Central memory CD8-positive, alpha-beta T cell (primary cell): ENCODE results near the gene C12orf57.
"Not testable (repeated sequence)": the region's sequence is repeated elsewhere in the genome, so short reads cannot be mapped to it uniquely, and the experiment has no call there.

ENCODE experiments used
- ATAC-seq: fragments of 150-1000 bp; cut with Tn5 transposase; replicated peaks from 2 replicates; pipeline ENCODE4 v1.10.0; 2022; ENCODE audit warnings: mild to moderate bottlenecking, moderate FRiP score, moderate number of reproducible peaks; ENCODE audit not compliant: poor library complexity, severe bottlenecking; ENCODE audit errors: extremely low read depth
- DNase-seq, 2 donors: peaks; one replicate each; pipeline ENCODE4 v3.0.0; 2021; ENCODE audit warnings: low spot score in 2 of 2
- H3K27ac Mint-ChIP-seq: one replicate; pipeline ENCODE4 v1.8.0; 2022; ENCODE audit warnings: low read depth, mild to moderate bottlenecking, moderate library complexity, mixed read lengths
- H3K27me3 Mint-ChIP-seq: one replicate; pipeline ENCODE4 v1.8.0; 2022; ENCODE audit warnings: mixed read lengths
- H3K36me3 Mint-ChIP-seq: one replicate; pipeline ENCODE4 v1.8.0; 2022; ENCODE audit warnings: mild to moderate bottlenecking, moderate library complexity, mixed read lengths; ENCODE audit not compliant: insufficient read depth
- H3K4me1 Mint-ChIP-seq: one replicate; pipeline ENCODE4 v1.8.0; 2022; ENCODE audit warnings: mixed read lengths
- H3K4me3 Mint-ChIP-seq: one replicate; pipeline ENCODE4 v1.8.0; 2022; ENCODE audit warnings: mild to moderate bottlenecking, moderate library complexity, mixed read lengths
- H3K9me3 Mint-ChIP-seq: one replicate; pipeline ENCODE4 v1.8.0; 2022; ENCODE audit warnings: mixed read lengths

Gene C12orf57

GRCh38 chr12:6943722-6944380 is at the start of gene C12orf57, which contains the start of gene RNU7-1:
C12orf57 (plus strand) TSS chr12:6944022; CDS start chr12:6944122, 100 bp downstream.
RNU7-1 (plus strand) TSS chr12:6943816.
- Mint-ChIP-seq H3K27ac (peak within 1 kb of the TSS; percentile 99), H3K4me3 (peak within 1 kb of the TSS; percentile 98), H3K4me1 (peaks cover 70% of the 10 kb centered on the region), H3K27me3 (no peaks in the 10 kb centered on the region), H3K9me3 (no peaks in the 10 kb centered on the region), H3K36me3 (peaks cover 26% of the 10 kb centered on the region)
- DNase-seq = peak in 1 of 2 donors; percentile 69
- ATAC-seq = peak; percentile 69

- no peak for DNase-seq
- ATAC-seq = no peak
- H3K9me3 Mint-ChIP-seq = no peaks in the 10 kb centered on the region
- peaks cover 2% of the 10 kb centered on the region for H3K36me3 Mint-ChIP-seq
- H3K4me3 Mint-ChIP-seq = no peak overlapping the region
- H3K4me1 Mint-ChIP-seq = peaks cover 7% of the 10 kb centered on the region
- no peaks in the 10 kb centered on the region for H3K27me3 Mint-ChIP-seq
- H3K27ac Mint-ChIP-seq = no peak overlapping the region
Observed at GRCh38 chr12:6894321-6894720, 49.5 kb upstream of the C12orf57 start.

GRCh38 chr12:6896846-6897435 is 46.9 kb upstream of the C12orf57 start:
- no peak overlapping the region for H3K27ac Mint-ChIP-seq
- DNase-seq (no peak), ATAC-seq (no peak)
- H3K9me3 Mint-ChIP-seq = no peaks in the 10 kb centered on the region
- H3K27me3 Mint-ChIP-seq = no peaks in the 10 kb centered on the region
- H3K4me3 Mint-ChIP-seq = no peak overlapping the region
- no peaks in the 10 kb centered on the region for H3K4me1 Mint-ChIP-seq
- H3K36me3 Mint-ChIP-seq = no peaks in the 10 kb centered on the region

- H3K36me3 Mint-ChIP-seq = no peaks in the 10 kb centered on the region
- no peak overlapping the region for H3K27ac Mint-ChIP-seq
- H3K27me3 Mint-ChIP-seq = no peaks in the 10 kb centered on the region
- no peaks in the 10 kb centered on the region for H3K9me3 Mint-ChIP-seq
- ATAC-seq = no peak
- no peak for DNase-seq
- no peaks in the 10 kb centered on the region for H3K4me1 Mint-ChIP-seq
- H3K4me3 Mint-ChIP-seq = no peak overlapping the region
Observed at GRCh38 chr12:6899427-6899826, 44.4 kb upstream of the C12orf57 start.

- Mint-ChIP-seq H3K4me1 (no peaks in the 10 kb centered on the region), H3K27me3 (no peaks in the 10 kb centered on the region), H3K9me3 (no peaks in the 10 kb centered on the region), H3K4me3 (no peak overlapping the region), H3K36me3 (no peaks in the 10 kb centered on the region), H3K27ac (no peak overlapping the region)
- DNase-seq (no peak), ATAC-seq (no peak)
Observed at GRCh38 chr12:6899837-6900519, 43.8 kb upstream of the C12orf57 start.

- Mint-ChIP-seq H3K4me1 (no peaks in the 10 kb centered on the region), H3K36me3 (no peaks in the 10 kb centered on the region), H3K27ac (no peak overlapping the region), H3K27me3 (no peaks in the 10 kb centered on the region), H3K4me3 (no peak overlapping the region), H3K9me3 (no peaks in the 10 kb centered on the region)
- DNase-seq (no peak), ATAC-seq (no peak)
Observed at GRCh38 chr12:6902448-6902847, 41.4 kb upstream of the C12orf57 start.

- no peak overlapping the region for H3K4me3 Mint-ChIP-seq
- no peaks in the 10 kb centered on the region for H3K4me1 Mint-ChIP-seq
- no peak overlapping the region for H3K27ac Mint-ChIP-seq
- no peak for DNase-seq
- no peaks in the 10 kb centered on the region for H3K9me3 Mint-ChIP-seq
- no peaks in the 10 kb centered on the region for H3K36me3 Mint-ChIP-seq
- no peak for ATAC-seq
- H3K27me3 Mint-ChIP-seq = no peaks in the 10 kb centered on the region
Observed at GRCh38 chr12:6903722-6904121, 40.1 kb upstream of the C12orf57 start.

- H3K27ac Mint-ChIP-seq = no peak within 1 kb of the TSS
- no peaks in the 10 kb centered on the region for H3K9me3 Mint-ChIP-seq
- peak; percentile 93 to 96 for DNase-seq
- no peaks in the 10 kb centered on the region for H3K4me1 Mint-ChIP-seq
- ATAC-seq = peak; percentile 96
- H3K36me3 Mint-ChIP-seq = no peaks in the 10 kb centered on the region
- no peaks in the 10 kb centered on the region for H3K27me3 Mint-ChIP-seq
- no peak within 1 kb of the TSS for H3K4me3 Mint-ChIP-seq
Observed at GRCh38 chr12:6904280-6905276, 39.2 kb upstream of the C12orf57 start, which contains the start of gene LRRC23. LRRC23 (plus strand) TSS chr12:6904822; CDS start chr12:6905634, 812 bp downstream.

- H3K27ac Mint-ChIP-seq = no peak overlapping the region
- H3K4me3 Mint-ChIP-seq = no peak overlapping the region
- no peaks in the 10 kb centered on the region for H3K9me3 Mint-ChIP-seq
- no peak for DNase-seq
- H3K36me3 Mint-ChIP-seq = no peaks in the 10 kb centered on the region
- no peaks in the 10 kb centered on the region for H3K27me3 Mint-ChIP-seq
- H3K4me1 Mint-ChIP-seq = no peaks in the 10 kb centered on the region
- no peak for ATAC-seq
Observed at GRCh38 chr12:6905414-6906040, 38.3 kb upstream of the C12orf57 start.

GRCh38 chr12:6908141-6908540 is 35.7 kb upstream of the C12orf57 start:
- H3K9me3 Mint-ChIP-seq, H3K4me3 Mint-ChIP-seq, H3K27me3 Mint-ChIP-seq, H3K4me1 Mint-ChIP-seq, H3K27ac Mint-ChIP-seq, H3K36me3 Mint-ChIP-seq, ATAC-seq, DNase-seq: not testable (repeated sequence)

- no peak for ATAC-seq
- H3K9me3 Mint-ChIP-seq = no peaks in the 10 kb centered on the region
- H3K4me1 Mint-ChIP-seq = peaks cover 17% of the 10 kb centered on the region
- no peaks in the 10 kb centered on the region for H3K27me3 Mint-ChIP-seq
- no peak overlapping the region for H3K27ac Mint-ChIP-seq
- peaks cover under 1% of the 10 kb centered on the region for H3K36me3 Mint-ChIP-seq
- DNase-seq = no peak
- no peak overlapping the region for H3K4me3 Mint-ChIP-seq
Observed at GRCh38 chr12:6909421-6910145, 34.2 kb upstream of the C12orf57 start.
